ENCODE measurements around the gene SDHAF2. TPM values are rescaled to one million over a fixed set of nuclear protein-coding genes. Genes with fewer than 3 reads are reported as not detected.

Gene SDHAF2
- total and polyA plus RNA-seq, 9 of the 15 experiments (the other 6 are each of a cell fraction or from before 2014, with no cell fraction given) = 21.2 to 144 (median 40.4) TPM

DNA sequence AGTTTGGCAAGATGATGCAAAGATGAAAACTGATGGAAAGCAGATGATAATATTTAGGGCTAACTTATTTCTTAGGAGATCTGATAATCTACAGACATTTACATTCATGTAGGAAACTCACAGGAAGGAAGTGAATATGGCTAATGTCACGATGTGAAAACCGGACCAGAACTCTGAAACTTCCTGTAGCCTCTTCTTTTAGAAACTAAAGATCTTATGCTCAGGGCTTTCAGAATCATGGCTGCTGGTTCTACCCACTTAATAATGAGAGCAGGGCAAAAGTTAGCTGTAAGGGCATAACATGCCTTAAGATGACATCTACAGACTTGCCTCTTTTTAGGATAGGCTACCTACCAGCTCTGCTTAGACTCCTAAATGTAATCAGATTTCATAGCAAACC, 15.4 kb upstream of the SDHAF2 start:
- Histone ChIP-seq H3K36me3 (ENCODE audit: control insufficient read depth, insufficient read depth, low read length) (peaks cover 99% of the 10 kb centered on the region), H3K9me3 (replicated peaks; ENCODE audit: control insufficient read depth, insufficient read depth, low read depth, low read length) (no peaks in the 10 kb centered on the region), H4K20me1 (replicated peaks; ENCODE audit: control insufficient read depth, insufficient read depth, low read length) (peaks cover 13% of the 10 kb centered on the region; the same call in 1 of the 2 replicates), H3K4me2 (ENCODE audit: insufficient read depth, low read length) (no peak overlapping the region), H3K27ac (ENCODE audit: extremely low read depth, low read depth, low read length) (no peak overlapping the region), H3K79me2 (ENCODE audit: control insufficient read depth, insufficient read depth, low read length) (peaks cover 19% of the 10 kb centered on the region; the same call in 2 of the 3 replicates), H3K4me1 (replicated peaks in 1 of 2; ENCODE audit: control insufficient read depth in 2 of 2, insufficient read depth in 2 of 2, low read length in 2 of 2) (peaks cover 0 to 2% of the 10 kb centered on the region in 2 experiments; a peak in 2 of 5 replicates), H3K4me3 (no peak overlapping the region), H3K9me1 (ENCODE audit: control insufficient read depth, insufficient read depth, low read length) (no peaks in the 10 kb centered on the region), H3K9ac (ENCODE audit: insufficient read depth in 1 of 2, low read depth in 2 of 2, low read length in 2 of 2) (no peak overlapping the region), H2AFZ (ENCODE audit: low read depth, low read length) (no peak overlapping the region), H3K27me3 (ENCODE audit: control insufficient read depth in 2 of 2, insufficient read depth in 2 of 2, low read length in 2 of 2) (no peaks in the 10 kb centered on the region)
- intact Hi-C loops (cut with micrococcal nuclease) = no loop called here
- BruUV-seq (replicated peaks) = no TSS peak
- FAIRE-seq (no peak), DNase-seq (ENCODE audit: extremely low read depth in 1 of 4, low spot score in 3 of 4) (no peak), ATAC-seq (no peak)
- WGBS (ENCODE audit: insufficient coverage, low coverage, missing lambda C conversion rate) = 100% methylated on average over 2 of the region's 2 CpGs
- POLR2A ChIA-PET = interaction anchor here (1.7 kb wide), 1 partner anchor 9 kb away, joined by 7 read pairs; no protein-coding TSS in a partner anchor
- CTCF ChIA-PET (ENCODE audit: low intra/inter-chr PET ratio) = no interaction called here
- in situ Hi-C loops (cut with MboI) = no loop called here
- TF ChIP-seq, protein P1, sequence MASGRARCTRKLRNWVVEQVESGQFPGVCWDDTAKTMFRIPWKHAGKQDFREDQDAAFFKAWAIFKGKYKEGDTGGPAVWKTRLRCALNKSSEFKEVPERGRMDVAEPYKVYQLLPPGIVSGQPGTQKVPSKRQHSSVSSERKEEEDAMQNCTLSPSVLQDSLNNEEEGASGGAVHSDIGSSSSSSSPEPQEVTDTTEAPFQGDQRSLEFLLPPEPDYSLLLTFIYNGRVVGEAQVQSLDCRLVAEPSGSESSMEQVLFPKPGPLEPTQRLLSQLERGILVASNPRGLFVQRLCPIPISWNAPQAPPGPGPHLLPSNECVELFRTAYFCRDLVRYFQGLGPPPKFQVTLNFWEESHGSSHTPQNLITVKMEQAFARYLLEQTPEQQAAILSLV (tag; IDR thresholded peaks at IDR 0.05) = no peak
- TF ChIP-seq, protein P2, sequence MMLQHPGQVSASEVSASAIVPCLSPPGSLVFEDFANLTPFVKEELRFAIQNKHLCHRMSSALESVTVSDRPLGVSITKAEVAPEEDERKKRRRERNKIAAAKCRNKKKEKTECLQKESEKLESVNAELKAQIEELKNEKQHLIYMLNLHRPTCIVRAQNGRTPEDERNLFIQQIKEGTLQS (IDR thresholded peaks at IDR 0.05) = no peak
- TF ChIP-seq, protein P2 (CRISPR knock-in tag; conservative IDR thresholded peaks at IDR 0.05) = no peak

DNA sequence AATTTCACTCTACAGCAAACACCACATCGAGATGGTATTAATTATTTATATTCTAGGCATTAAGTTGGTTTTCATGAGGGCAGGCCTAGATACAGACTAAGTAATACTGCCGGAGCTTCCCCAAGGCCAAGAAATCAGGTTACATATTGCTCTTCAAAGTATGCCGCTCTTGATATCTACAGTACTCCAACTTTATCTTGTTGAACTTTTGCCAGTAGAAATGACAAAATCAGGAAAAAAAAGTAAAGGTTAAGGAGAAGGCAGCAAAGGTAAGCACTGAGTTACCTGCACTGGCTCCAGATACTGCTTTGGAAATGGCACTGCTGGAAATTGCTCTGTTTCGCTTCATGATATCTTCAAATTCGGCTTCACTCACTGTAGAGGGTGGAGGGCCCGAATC, 14.5 kb upstream of the SDHAF2 start:
- Histone ChIP-seq H3K4me2 (ENCODE audit: insufficient read depth, low read length) (no peak overlapping the region), H4K20me1 (replicated peaks; ENCODE audit: control insufficient read depth, insufficient read depth, low read length) (peaks cover 13% of the 10 kb centered on the region; the same call in 1 of the 2 replicates), H3K36me3 (ENCODE audit: control insufficient read depth, insufficient read depth, low read length) (peaks cover 99% of the 10 kb centered on the region), H3K9ac (ENCODE audit: insufficient read depth in 1 of 2, low read depth in 2 of 2, low read length in 2 of 2) (no peak overlapping the region), H3K4me1 (replicated peaks in 1 of 2; ENCODE audit: control insufficient read depth in 2 of 2, insufficient read depth in 2 of 2, low read length in 2 of 2) (peaks cover 0 to 2% of the 10 kb centered on the region in 2 experiments; a peak in 2 of 5 replicates), H3K9me3 (replicated peaks; ENCODE audit: control insufficient read depth, insufficient read depth, low read depth, low read length) (no peaks in the 10 kb centered on the region), H2AFZ (ENCODE audit: low read depth, low read length) (no peak overlapping the region), H3K9me1 (ENCODE audit: control insufficient read depth, insufficient read depth, low read length) (no peaks in the 10 kb centered on the region), H3K27me3 (ENCODE audit: control insufficient read depth in 2 of 2, insufficient read depth in 2 of 2, low read length in 2 of 2) (no peaks in the 10 kb centered on the region), H3K4me3 (no peak overlapping the region), H3K79me2 (ENCODE audit: control insufficient read depth, insufficient read depth, low read length) (peaks cover 27% of the 10 kb centered on the region; the same call in 2 of the 3 replicates), H3K27ac (ENCODE audit: extremely low read depth, low read depth, low read length) (no peak overlapping the region)
- CTCF ChIA-PET (ENCODE audit: low intra/inter-chr PET ratio) = no interaction called here
- intact Hi-C loops (cut with micrococcal nuclease) (no loop called here), in situ Hi-C loops (cut with MboI) (no loop called here)
- 96% methylated on average over 6 of the region's 6 CpGs for WGBS (ENCODE audit: insufficient coverage, low coverage, missing lambda C conversion rate)
- FAIRE-seq = no peak
- no TSS peak for BruUV-seq (replicated peaks)
- POLR2A ChIA-PET = no interaction called here
- no peak for ATAC-seq
- no peak for DNase-seq (ENCODE audit: extremely low read depth in 1 of 4, low spot score in 3 of 4)
- TF ChIP-seq KLF10 (CRISPR knock-in tag; IDR thresholded peaks at IDR 0.05) (no peak), FOXJ3 (CRISPR knock-in tag; IDR thresholded peaks at IDR 0.05) (no peak), MEF2D (tag; conservative IDR thresholded peaks at IDR 0.05; ENCODE audit: low read depth) (no peak), CTBP1 (IDR thresholded peaks at IDR 0.05; ENCODE audit: borderline replicate concordance) (no peak), RBM15 (IDR thresholded peaks at IDR 0.05; ENCODE audit: insufficient read depth, low read length) (no peak), KLF13 (tag; IDR thresholded peaks at IDR 0.05; ENCODE audit: borderline replicate concordance, low read depth) (no peak), ZNF696 (CRISPR knock-in tag; conservative IDR thresholded peaks at IDR 0.05) (no peak), RBM25 (IDR thresholded peaks at IDR 0.05; ENCODE audit: low read depth, low read length, severe bottlenecking) (no peak), ILF3 (IDR thresholded peaks at IDR 0.05; ENCODE audit: borderline replicate concordance) (no peak), CC2D1A (IDR thresholded peaks at IDR 0.05) (no peak), PHF8 (IDR thresholded peaks at IDR 0.05; ENCODE audit: borderline replicate concordance, low read length) (no peak), SAFB2 (IDR thresholded peaks at IDR 0.05; ENCODE audit: borderline replicate concordance, low read depth, low read length, severe bottlenecking) (no peak), ZNF347 (CRISPR knock-in tag; IDR thresholded peaks at IDR 0.05; ENCODE audit: low read depth) (no peak)
